Endodermal cell (in vitro differentiated cells): Measurements from ENCODE around the gene RPTOR. TPM values are rescaled to one million over a fixed set of nuclear protein-coding genes. Genes with fewer than 3 reads are reported as not detected.

ENCODE experiments used
- DNase-seq: peaks from one replicate; pipeline ENCODE4 v3.0.0-alpha.2; 2017
- H3K27ac ChIP-seq: 2 replicates; pipeline ENCODE4 v1.5.1; 2013; ENCODE audit warnings: mild to moderate bottlenecking, low read depth, low read length, moderate library complexity
- H3K27me3 ChIP-seq: 2 replicates; pipeline ENCODE4 v1.6.1; 2013; ENCODE audit warnings: mild to moderate bottlenecking, low read length, moderate library complexity; ENCODE audit not compliant: insufficient read depth, control insufficient read depth, poor library complexity, severe bottlenecking
- H3K36me3 ChIP-seq: 2 replicates; pipeline ENCODE4 v1.7.0; 2013; ENCODE audit warnings: mild to moderate bottlenecking, low read length, moderate library complexity; ENCODE audit not compliant: control insufficient read depth, insufficient read depth
- H3K4me1 ChIP-seq: one replicate; pipeline ENCODE4 v1.7.0; 2013; ENCODE audit warnings: low read length; ENCODE audit not compliant: control insufficient read depth, insufficient read depth
- H3K4me3 ChIP-seq: 2 replicates; pipeline ENCODE4 v1.5.1; 2013; ENCODE audit warnings: mild to moderate bottlenecking, low read length, moderate library complexity
- H3K9ac ChIP-seq: 2 replicates; pipeline ENCODE4 v1.6.1; 2013; ENCODE audit warnings: mild to moderate bottlenecking, low read length, moderate library complexity; ENCODE audit not compliant: poor library complexity, severe bottlenecking; ENCODE audit errors: extremely low read depth
- H3K9me3 ChIP-seq: 2 replicates; pipeline ENCODE4 v1.6.1; 2013; ENCODE audit warnings: mild to moderate bottlenecking, low read length, moderate library complexity; ENCODE audit not compliant: control insufficient read depth
- H3K27ac Mint-ChIP-seq: 2 replicates; pipeline ENCODE4 v1.8.0; 2020; ENCODE audit warnings: mixed read lengths
- H3K27me3 Mint-ChIP-seq: 2 replicates; pipeline ENCODE4 v1.8.0; 2021; ENCODE audit warnings: mild to moderate bottlenecking, mixed read lengths; ENCODE audit not compliant: insufficient read depth
- H3K36me3 Mint-ChIP-seq: 2 replicates; pipeline ENCODE4 v1.8.0; 2020; ENCODE audit warnings: low read depth, mixed read lengths
- H3K4me1 Mint-ChIP-seq: 2 replicates; pipeline ENCODE4 v1.8.0; 2020; ENCODE audit warnings: mixed read lengths
- H3K4me3 Mint-ChIP-seq: 2 replicates; pipeline ENCODE4 v1.8.0; 2020; ENCODE audit warnings: mild to moderate bottlenecking, moderate library complexity, mixed read lengths
- H3K9me3 Mint-ChIP-seq: 2 replicates; pipeline ENCODE4 v1.8.0; 2020; ENCODE audit warnings: mild to moderate bottlenecking, mixed read lengths
- CTCF ChIP-seq: fragments of 200-600 bp; sonication (generic); conservative IDR thresholded peaks from 2 replicates; pipeline ENCODE4 v1.5.0; 2021; ENCODE audit warnings: antibody characterized with exemption, mild to moderate bottlenecking
- WGBS, 2 experiments: methylation state at CpG; one replicate each; pipeline versions ENCODE4 v1.1.5 to v1.1.7; 2013; ENCODE audit warnings: missing lambda C conversion rate in 2 of 2, mixed read lengths in 1 of 2; ENCODE audit not compliant: insufficient coverage in 1 of 2, insufficient read length in 1 of 2; 5-methylcytosine and 5-hydroxymethylcytosine counted together
- total RNA-seq, 2 donors: library from RNA; stranded (reverse); fragmentation: NEBNext Ultra II Directional in 1 of 2; extraction: Animal tissue kit (Norgen Biotek cat#: 25700) in 1 of 2; gene quantifications; 2 replicates in 1 of 2; 3 replicates in 1 of 2; pipeline ENCODE4 v1.2.1, GENCODE V29; 2021

Gene RPTOR
- total RNA-seq, 2 donors from 2014 or later, result 45.1 to 53.4 TPM

GRCh38 chr17:80936218-80936617 is 391.6 kb downstream of the RPTOR start:
- H3K36me3 Mint-ChIP-seq, result peaks cover 7% of the 10 kb centered on the region
- no peak overlapping the region for H3K27ac Mint-ChIP-seq
- Histone ChIP-seq H3K27me3 (no peaks in the 10 kb centered on the region), H3K4me3 (no peak overlapping the region), H3K36me3 (no peaks in the 10 kb centered on the region), H3K9me3 (no peaks in the 10 kb centered on the region), H3K4me1 (peaks cover 5% of the 10 kb centered on the region), H3K27ac (no peak overlapping the region), H3K9ac (no peak overlapping the region)
- TF ChIP-seq CTCF, result no peak
- DNase-seq, result no peak
- 90 to 94% methylated on average over 2 to 4 of the region's 4 CpGs for WGBS, 2 experiments
- peaks cover 8% of the 10 kb centered on the region for H3K4me1 Mint-ChIP-seq
- H3K4me3 Mint-ChIP-seq, result no peak overlapping the region
- no peaks in the 10 kb centered on the region for H3K9me3 Mint-ChIP-seq
- H3K27me3 Mint-ChIP-seq, result peaks cover 14% of the 10 kb centered on the region

DNA sequence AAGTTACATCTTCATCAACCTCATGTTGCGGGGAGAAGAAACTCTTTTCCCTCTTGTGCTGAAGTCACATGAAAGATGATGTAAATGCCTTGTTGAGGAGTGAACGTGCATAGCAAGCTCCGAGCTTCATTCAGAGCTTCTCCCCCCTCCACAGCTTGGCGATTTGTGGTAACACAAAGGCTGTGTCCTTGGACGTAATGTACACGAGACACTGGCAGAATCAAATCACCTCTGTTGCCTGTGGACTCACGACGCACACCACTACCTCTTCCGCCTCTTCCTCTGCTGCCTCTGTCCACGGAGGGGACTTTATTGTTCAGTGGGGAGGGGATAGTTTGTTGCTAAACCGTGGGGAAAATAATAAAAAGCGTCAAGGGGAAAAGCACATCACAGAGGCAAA is 392.1 kb downstream of the RPTOR start:
- no peak overlapping the region for H3K4me3 Mint-ChIP-seq
- Histone ChIP-seq H3K4me1 (no peaks in the 10 kb centered on the region), H3K9ac (no peak overlapping the region), H3K27ac (no peak overlapping the region), H3K36me3 (no peaks in the 10 kb centered on the region), H3K9me3 (no peaks in the 10 kb centered on the region), H3K27me3 (no peaks in the 10 kb centered on the region), H3K4me3 (no peak overlapping the region)
- peaks cover 10% of the 10 kb centered on the region for H3K36me3 Mint-ChIP-seq
- DNase-seq, result no peak
- TF ChIP-seq CTCF, result no peak
- H3K9me3 Mint-ChIP-seq, result no peaks in the 10 kb centered on the region
- H3K27me3 Mint-ChIP-seq, result peaks cover 14% of the 10 kb centered on the region
- peaks cover 4% of the 10 kb centered on the region for H3K4me1 Mint-ChIP-seq
- H3K27ac Mint-ChIP-seq, result no peak overlapping the region
- WGBS, 2 experiments, result 87 to 90% methylated on average over 9 to 12 of the region's 12 CpGs

DNA sequence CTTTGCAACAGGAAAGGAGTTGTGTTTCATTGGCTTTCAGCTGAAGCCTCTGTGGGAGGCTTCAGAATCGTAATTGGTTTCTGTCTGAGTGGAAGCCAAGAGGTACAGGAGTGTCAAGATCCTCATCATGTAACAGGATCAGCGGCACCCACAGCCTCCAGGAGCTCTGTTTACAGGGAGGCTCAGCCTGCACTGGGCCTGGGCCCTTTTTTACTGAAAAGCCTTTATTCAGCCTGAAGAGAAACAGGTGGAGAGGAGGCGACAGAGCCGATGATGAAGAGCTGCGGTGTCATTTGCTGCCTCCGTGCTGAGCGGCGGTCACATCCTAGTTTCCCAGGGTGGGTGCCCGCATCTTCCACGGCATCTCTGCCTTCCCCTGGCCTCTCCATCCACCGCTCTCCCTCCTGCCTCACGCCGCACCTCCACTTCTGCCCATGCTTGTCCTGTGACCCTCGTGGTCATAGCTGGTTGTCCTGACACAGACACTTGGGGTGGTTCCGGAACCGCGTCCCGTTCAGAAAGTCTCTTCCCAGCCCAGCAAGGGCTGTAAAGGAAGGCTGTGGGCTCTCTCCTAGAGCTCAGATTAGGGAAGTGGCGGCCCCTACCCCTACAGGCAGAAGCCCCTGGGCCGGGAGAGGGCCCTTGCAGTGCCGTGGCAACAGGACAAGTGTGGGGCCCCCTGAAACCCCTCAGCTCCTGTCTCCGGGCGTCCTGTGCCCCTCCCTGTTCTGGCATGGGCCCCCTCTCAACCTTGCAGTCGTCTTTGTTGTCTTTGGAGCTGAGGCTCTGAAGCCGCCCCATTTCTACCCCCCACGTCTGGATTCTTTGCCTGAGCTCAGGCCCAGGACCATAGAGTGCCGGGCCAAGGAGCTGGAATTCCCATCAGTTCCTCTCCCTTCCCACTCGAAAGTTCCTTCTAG is 393.1 kb downstream of the RPTOR start:
- H3K4me1 ChIP-seq, result no peaks in the 10 kb centered on the region
- TF ChIP-seq CTCF, result no peak
- H3K4me1 Mint-ChIP-seq, result peaks cover 4% of the 10 kb centered on the region
- no peaks in the 10 kb centered on the region for H3K27me3 ChIP-seq
- no peaks in the 10 kb centered on the region for H3K9me3 ChIP-seq
- peak overlapping the region; percentile 14 for H3K27ac ChIP-seq
- H3K9me3 Mint-ChIP-seq, result no peaks in the 10 kb centered on the region
- no peak overlapping the region for H3K27ac Mint-ChIP-seq
- H3K4me3 ChIP-seq, result no peak overlapping the region
- no peak overlapping the region for H3K4me3 Mint-ChIP-seq
- WGBS, 2 experiments, result 89 to 93% methylated on average over 26 to 28 of the region's 28 CpGs
- no peak overlapping the region for H3K9ac ChIP-seq
- peaks cover 9% of the 10 kb centered on the region for H3K27me3 Mint-ChIP-seq
- H3K36me3 Mint-ChIP-seq, result peaks cover 13% of the 10 kb centered on the region
- no peak for DNase-seq
- H3K36me3 ChIP-seq, result peaks cover 4% of the 10 kb centered on the region
